HCT116 (cell line): ENCODE measurements around the gene KCNN3. TPM values are rescaled to one million over a fixed set of nuclear protein-coding genes. Genes with fewer than 3 reads are reported as not detected.

Experiments used
- ATAC-seq: fragments of 200-7000 bp; cut with Tn5 transposase; 2 replicates; pipeline ENCODE4 v1.9.1; 2020; ENCODE audit warnings: mild to moderate bottlenecking, moderate library complexity
- BruUV-seq: library from RNA; stranded (reverse); fragments of 400-500 nt; replicated peaks from 2 replicates; lab custom pipeline; 2021; lab: Mats Ljungman, UMichigan
- CTCF ChIA-PET: fragments of 300-600 bp; sonication (Branson Sonifier 250); formaldehyde crosslinking; loops from one replicate; lab custom pipeline; 2021; ENCODE audit warnings: antibody characterized with exemption; lab: Charles Lee
- POLR2A ChIA-PET: fragments of 300-600, 350-600 bp; sonication (Branson Sonifier 250); formaldehyde crosslinking; loops from one replicate; lab custom pipeline; 2021; ENCODE audit warnings: antibody characterized with exemption; lab: Charles Lee
- RAD21 ChIA-PET, 2 experiments: fragments of 300-600 bp; sonication (Branson Sonifier 250); formaldehyde crosslinking; loops; one replicate each; lab custom pipeline; 2023; ENCODE audit warnings: low total read pairs in 2 of 2; ENCODE audit not compliant: uncharacterized antibody in 2 of 2, unreplicated experiment in 2 of 2, low non-redundant PET in 1 of 2; lab: Charles Lee
- DNase-seq: peaks from one replicate; pipeline ENCODE4 v3.0.0-alpha.2; 2010; ENCODE audit warnings: low read depth, low spot score
- H2AFZ ChIP-seq: fragments of 200-600 bp; shearing (Covaris generic), sonication (generic); 2 replicates; pipeline ENCODE4 v1.6.1; 2017; ENCODE audit warnings: low read depth, mixed run types, mixed read lengths, antibody characterized with exemption, low read length; ENCODE audit not compliant: poor library complexity, severe bottlenecking
- H3K27ac ChIP-seq: 2 replicates; pipeline ENCODE4 v1.5.1; 2012; ENCODE audit warnings: low read depth, low read length
- H3K27me3 ChIP-seq: fragments of 200-600 bp; sonication (generic); 2 replicates; pipeline ENCODE4 v1.6.1; 2016; ENCODE audit warnings: mixed run types, low read length, mixed read lengths; ENCODE audit not compliant: insufficient read depth
- H3K36me3 ChIP-seq, 2 experiments: fragments of 200-500 bp in 1 of 2; fragments of 200-600 bp in 1 of 2; sonication (Bioruptor generic) in 1 of 2; sonication (generic) in 1 of 2; 2 replicates each; pipeline versions ENCODE4 v1.5.1 to v1.6.1; 2014 to 2016; ENCODE audit warnings: low read length in 2 of 2, inconsistent platforms in 1 of 2, mixed read lengths in 1 of 2, mixed run types in 1 of 2; ENCODE audit not compliant: insufficient read depth in 2 of 2, control insufficient read depth in 1 of 2
- H3K4me1 ChIP-seq, 2 experiments: fragments of 200-600 bp in 1 of 2; sonication (generic) in 1 of 2; 2 replicates each; pipeline versions ENCODE4 v1.5.1 to v1.6.1; 2012 to 2017; ENCODE audit warnings: low read length in 2 of 2, inconsistent platforms in 1 of 2, mild to moderate bottlenecking in 1 of 2, mixed read lengths in 1 of 2, mixed run types in 1 of 2, moderate library complexity in 1 of 2; ENCODE audit not compliant: insufficient read depth in 2 of 2, control insufficient read depth in 1 of 2
- H3K4me2 ChIP-seq: fragments of 200-600 bp; sonication (generic); 2 replicates; pipeline ENCODE4 v1.6.1; 2017; ENCODE audit warnings: mixed run types, low read length, mixed read lengths
- H3K4me3 ChIP-seq, 2 experiments: fragments of 200-600 bp in 1 of 2; sonication (generic) in 1 of 2; replicated peaks in 1 of 2; 2 replicates each; pipeline ENCODE4 v1.5.1; 2011 to 2016; ENCODE audit warnings: low read length in 2 of 2, control low read depth in 1 of 2, low read depth in 1 of 2, mild to moderate bottlenecking in 1 of 2, mixed read lengths in 1 of 2, mixed run types in 1 of 2
- H3K79me2 ChIP-seq: fragments of 200-600 bp; sonication (generic); 2 replicates; pipeline ENCODE4 v1.6.1; 2017; ENCODE audit warnings: mild to moderate bottlenecking, mixed run types, low read length, moderate library complexity, mixed read lengths; ENCODE audit not compliant: insufficient read depth
- H3K9ac ChIP-seq: fragments of 200-600 bp; sonication (generic); 2 replicates; pipeline ENCODE4 v1.6.1; 2016; ENCODE audit warnings: low read length, mixed read lengths
- H3K9me2 ChIP-seq: fragments of 200-600 bp; sonication (generic), shearing (Covaris generic); 2 replicates; pipeline ENCODE4 v1.6.1; 2017; ENCODE audit warnings: mixed run types, mild to moderate bottlenecking, moderate library complexity; ENCODE audit not compliant: insufficient read depth
- H3K9me3 ChIP-seq, 2 experiments: fragments of 200-500 bp in 1 of 2; fragments of 200-600 bp in 1 of 2; sonication (Bioruptor generic) in 1 of 2; sonication (generic) in 1 of 2; 2 replicates each; pipeline ENCODE4 v1.6.1; 2014 to 2017; ENCODE audit warnings: low read length in 2 of 2, mixed read lengths in 2 of 2, inconsistent platforms in 1 of 2, low read depth in 1 of 2, mild to moderate bottlenecking in 1 of 2, mixed run types in 1 of 2, moderate library complexity in 1 of 2; ENCODE audit not compliant: control insufficient read depth in 1 of 2, insufficient read depth in 1 of 2
- H4K20me1 ChIP-seq: fragments of 200-600 bp; sonication (generic), shearing (Covaris generic); 2 replicates; pipeline ENCODE4 v1.6.1; 2017; ENCODE audit warnings: mixed run types, mild to moderate bottlenecking, moderate library complexity; ENCODE audit not compliant: insufficient read depth
- CBX3 ChIP-seq: IDR thresholded peaks from 2 replicates; pipeline ENCODE4 v1.6.1; 2012; ENCODE audit warnings: low read depth
- CEBPB ChIP-seq: IDR thresholded peaks from 2 replicates; pipeline ENCODE4 v1.6.1; 2012; ENCODE audit warnings: low read depth
- EGR1 ChIP-seq: IDR thresholded peaks from 2 replicates; pipeline ENCODE4 v1.6.1; 2012; ENCODE audit warnings: low read depth
- ELF1 ChIP-seq: IDR thresholded peaks from 2 replicates; pipeline ENCODE4 v1.6.1; 2012; ENCODE audit warnings: low read depth, borderline replicate concordance
- EZH2phosphoT487 ChIP-seq: fragments of 200-600 bp; IDR thresholded peaks from 2 replicates; pipeline ENCODE4 v1.6.1; 2018; ENCODE audit warnings: antibody characterized with exemption, borderline replicate concordance
- FOSL1 ChIP-seq: IDR thresholded peaks from 2 replicates; pipeline ENCODE4 v1.6.1; 2012; ENCODE audit warnings: low read depth
- JUND ChIP-seq: IDR thresholded peaks from 2 replicates; pipeline ENCODE4 v1.6.1; 2012
- POLR2A ChIP-seq: IDR thresholded peaks from 2 replicates; pipeline ENCODE4 v1.7.0; 2011; ENCODE audit warnings: borderline replicate concordance; ENCODE audit not compliant: insufficient read depth, insufficient read length; ENCODE audit errors: extremely low read depth
- RAD21 ChIP-seq: IDR thresholded peaks from 2 replicates; pipeline ENCODE4 v1.6.1; 2012; ENCODE audit warnings: low read depth, mild to moderate bottlenecking
- SIN3A ChIP-seq: IDR thresholded peaks from 2 replicates; pipeline ENCODE4 v1.6.1; 2012; ENCODE audit warnings: low read depth
- ZFX ChIP-seq: fragments of 450-650 bp; IDR thresholded peaks from 2 replicates; pipeline ENCODE4 v1.6.1; 2017
- ZNF274 ChIP-seq: fragments of 200-500 bp; sonication (Bioruptor generic); IDR thresholded peaks from 2 replicates; pipeline ENCODE4 v1.6.1; 2014; ENCODE audit warnings: mild to moderate bottlenecking, low read depth, low read length, inconsistent platforms
- intact Hi-C: fragments of 100-400 bp; cut with micrococcal nuclease; formaldehyde crosslinking; loops from 2 replicates; pipeline ENCODE4 v1.10.0; 2022
- total RNA-seq: library from RNA; stranded (reverse); gene quantifications from one replicate; pipeline ENCODE4 v1.2.1, GENCODE V29; 2021; ENCODE audit not compliant: unreplicated experiment
- TF ChIP-seq, protein P1 (sequence below): IDR thresholded peaks from 2 replicates; pipeline ENCODE4 v1.6.1; 2012
- TF ChIP-seq, protein P2 (sequence below): IDR thresholded peaks from 2 replicates; pipeline ENCODE4 v1.6.1; 2011; ENCODE audit warnings: mild to moderate bottlenecking, low read length, moderate library complexity; ENCODE audit not compliant: insufficient replicate concordance; ENCODE audit errors: extremely low read depth
- TF ChIP-seq, protein P3 (sequence below), 3 experiments: fragments of 200-600 bp in 1 of 3; sonication (generic) in 1 of 3; IDR thresholded peaks in 2 of 3; conservative IDR thresholded peaks in 1 of 3; 2 replicates each; pipeline ENCODE4 v1.5.1; 2012 to 2017; ENCODE audit warnings: low read depth in 2 of 3, low read length in 2 of 3, antibody characterized with exemption in 1 of 3, borderline replicate concordance in 1 of 3, control low read depth in 1 of 3, mild to moderate bottlenecking in 1 of 3, mixed read lengths in 1 of 3, mixed run types in 1 of 3, moderate library complexity in 1 of 3; ENCODE audit not compliant: insufficient read depth in 1 of 3

Gene KCNN3
- total RNA-seq, 1 experiment from 2014 or later = 1.1 TPM

DNA sequence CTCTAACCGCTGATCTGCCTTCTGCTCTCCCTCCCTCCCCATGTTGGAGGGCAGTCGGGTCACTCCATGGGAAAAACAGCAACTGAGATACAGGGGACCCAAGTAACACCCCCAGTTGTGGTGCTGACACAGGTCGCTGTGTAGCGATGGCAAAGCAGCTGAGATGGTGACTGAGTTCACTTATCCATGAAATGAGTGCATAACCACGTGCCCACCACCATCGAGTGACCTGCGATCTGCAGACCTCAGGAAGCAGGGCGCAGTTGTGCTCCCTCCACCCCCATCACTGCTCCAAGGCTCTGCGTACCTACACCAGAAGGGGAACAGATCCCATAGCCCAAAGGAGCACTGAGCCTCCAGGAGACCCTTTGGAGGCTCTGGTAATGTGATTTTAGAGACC, 31.1 kb downstream of the KCNN3 start:
- BruUV-seq = no TSS peak
- Histone ChIP-seq H3K4me1 (no peaks in the 10 kb centered on the region), H3K79me2 (no peaks in the 10 kb centered on the region), H3K27me3 (peaks cover 6% of the 10 kb centered on the region; the same call in 1 of the 2 replicates), H3K9ac (no peak overlapping the region), H3K36me3 (no peaks in the 10 kb centered on the region), H3K4me3 (no peak overlapping the region), H3K4me2 (no peak overlapping the region), H2AFZ (no peak overlapping the region), H3K27ac (no peak overlapping the region), H3K9me2 (no peaks in the 10 kb centered on the region), H3K9me3 (no peaks in the 10 kb centered on the region), H4K20me1 (no peaks in the 10 kb centered on the region)
- RAD21 ChIA-PET = no interaction called here
- TF ChIP-seq JUND (no peak), SIN3A (no peak), RAD21 (no peak), EGR1 (no peak), POLR2A (no peak), FOSL1 (no peak), ZFX (no peak), ELF1 (no peak), EZH2phosphoT487 (no peak), CBX3 (no peak)
- TF ChIP-seq, protein P1, sequence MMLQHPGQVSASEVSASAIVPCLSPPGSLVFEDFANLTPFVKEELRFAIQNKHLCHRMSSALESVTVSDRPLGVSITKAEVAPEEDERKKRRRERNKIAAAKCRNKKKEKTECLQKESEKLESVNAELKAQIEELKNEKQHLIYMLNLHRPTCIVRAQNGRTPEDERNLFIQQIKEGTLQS = no peak
- POLR2A ChIA-PET = no interaction called here
- DNase-seq (no peak), ATAC-seq (no peak)
- CTCF ChIA-PET = no interaction called here
- intact Hi-C loops = no loop called here

DNA sequence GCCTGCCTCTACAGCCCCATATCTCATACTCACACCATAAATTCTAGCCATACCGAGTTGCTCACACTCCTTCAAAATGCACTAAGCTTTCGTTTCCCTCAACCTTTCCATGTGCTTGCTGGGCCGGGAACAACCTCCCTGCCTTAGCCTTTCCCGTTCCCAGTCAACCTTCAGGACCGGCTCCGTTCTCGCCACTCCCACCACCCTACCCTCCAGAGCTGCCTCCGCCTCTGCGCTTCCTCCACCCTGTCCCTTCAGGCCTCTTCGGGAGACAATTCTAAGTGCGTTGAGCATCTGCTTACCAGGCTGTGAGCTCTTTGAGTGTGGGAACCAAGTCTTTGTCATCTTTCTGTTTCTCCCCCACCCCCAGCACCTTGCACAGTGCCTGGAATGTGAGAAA, 31.6 kb downstream of the KCNN3 start:
- CTCF ChIA-PET = no interaction called here
- Histone ChIP-seq H2AFZ (no peak overlapping the region), H3K27ac (no peak overlapping the region), H3K4me1 (no peaks in the 10 kb centered on the region), H3K36me3 (no peaks in the 10 kb centered on the region), H3K9me2 (no peaks in the 10 kb centered on the region), H3K9ac (no peak overlapping the region), H3K4me2 (no peak overlapping the region), H3K4me3 (no peak overlapping the region), H3K79me2 (no peaks in the 10 kb centered on the region), H4K20me1 (no peaks in the 10 kb centered on the region), H3K9me3 (no peaks in the 10 kb centered on the region), H3K27me3 (peaks cover 6% of the 10 kb centered on the region; the same call in 1 of the 2 replicates)
- no TSS peak for BruUV-seq
- ATAC-seq (no peak), DNase-seq (no peak)
- intact Hi-C loops = no loop called here
- RAD21 ChIA-PET = no interaction called here
- POLR2A ChIA-PET = no interaction called here
- TF ChIP-seq ZNF274 (no peak), ZFX (no peak), SIN3A (no peak), EGR1 (no peak), FOSL1 (no peak), EZH2phosphoT487 (no peak), CEBPB (no peak), ELF1 (no peak)
- TF ChIP-seq, protein P1 = no peak
- TF ChIP-seq, protein P2, sequence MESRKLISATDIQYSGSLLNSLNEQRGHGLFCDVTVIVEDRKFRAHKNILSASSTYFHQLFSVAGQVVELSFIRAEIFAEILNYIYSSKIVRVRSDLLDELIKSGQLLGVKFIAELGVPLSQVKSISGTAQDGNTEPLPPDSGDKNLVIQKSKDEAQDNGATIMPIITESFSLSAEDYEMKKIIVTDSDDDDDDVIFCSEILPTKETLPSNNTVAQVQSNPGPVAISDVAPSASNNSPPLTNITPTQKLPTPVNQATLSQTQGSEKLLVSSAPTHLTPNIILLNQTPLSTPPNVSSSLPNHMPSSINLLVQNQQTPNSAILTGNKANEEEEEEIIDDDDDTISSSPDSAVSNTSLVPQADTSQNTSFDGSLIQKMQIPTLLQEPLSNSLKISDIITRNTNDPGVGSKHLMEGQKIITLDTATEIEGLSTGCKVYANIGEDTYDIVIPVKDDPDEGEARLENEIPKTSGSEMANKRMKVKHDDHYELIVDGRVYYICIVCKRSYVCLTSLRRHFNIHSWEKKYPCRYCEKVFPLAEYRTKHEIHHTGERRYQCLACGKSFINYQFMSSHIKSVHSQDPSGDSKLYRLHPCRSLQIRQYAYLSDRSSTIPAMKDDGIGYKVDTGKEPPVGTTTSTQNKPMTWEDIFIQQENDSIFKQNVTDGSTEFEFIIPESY = no peak
- TF ChIP-seq, protein P3, sequence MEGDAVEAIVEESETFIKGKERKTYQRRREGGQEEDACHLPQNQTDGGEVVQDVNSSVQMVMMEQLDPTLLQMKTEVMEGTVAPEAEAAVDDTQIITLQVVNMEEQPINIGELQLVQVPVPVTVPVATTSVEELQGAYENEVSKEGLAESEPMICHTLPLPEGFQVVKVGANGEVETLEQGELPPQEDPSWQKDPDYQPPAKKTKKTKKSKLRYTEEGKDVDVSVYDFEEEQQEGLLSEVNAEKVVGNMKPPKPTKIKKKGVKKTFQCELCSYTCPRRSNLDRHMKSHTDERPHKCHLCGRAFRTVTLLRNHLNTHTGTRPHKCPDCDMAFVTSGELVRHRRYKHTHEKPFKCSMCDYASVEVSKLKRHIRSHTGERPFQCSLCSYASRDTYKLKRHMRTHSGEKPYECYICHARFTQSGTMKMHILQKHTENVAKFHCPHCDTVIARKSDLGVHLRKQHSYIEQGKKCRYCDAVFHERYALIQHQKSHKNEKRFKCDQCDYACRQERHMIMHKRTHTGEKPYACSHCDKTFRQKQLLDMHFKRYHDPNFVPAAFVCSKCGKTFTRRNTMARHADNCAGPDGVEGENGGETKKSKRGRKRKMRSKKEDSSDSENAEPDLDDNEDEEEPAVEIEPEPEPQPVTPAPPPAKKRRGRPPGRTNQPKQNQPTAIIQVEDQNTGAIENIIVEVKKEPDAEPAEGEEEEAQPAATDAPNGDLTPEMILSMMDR (IDR thresholded peaks at IDR 0.05 in 2 of 3, conservative IDR thresholded peaks at IDR 0.05 in 1 of 3; ENCODE audit: borderline replicate concordance in 1 of 3, insufficient read depth in 1 of 3, low read depth in 2 of 3, low read length in 2 of 3) = no peak
